Loucy (cell line): Measurements from ENCODE around the gene PAPOLB.

Experiments used
- EZH2phosphoT487 ChIP-seq: fragments of 200-600 bp; IDR thresholded peaks from 2 replicates; pipeline ENCODE4 v1.6.1; 2018; ENCODE audit warnings: antibody characterized with exemption, mild to moderate bottlenecking, moderate library complexity, borderline replicate concordance
- TF ChIP-seq, protein P1 (sequence below): fragments of 200-600 bp; sonication (generic); conservative IDR thresholded peaks from 2 replicates; pipeline ENCODE4 v1.5.1; 2014; ENCODE audit warnings: mild to moderate bottlenecking, antibody characterized with exemption, low read length

DNA sequence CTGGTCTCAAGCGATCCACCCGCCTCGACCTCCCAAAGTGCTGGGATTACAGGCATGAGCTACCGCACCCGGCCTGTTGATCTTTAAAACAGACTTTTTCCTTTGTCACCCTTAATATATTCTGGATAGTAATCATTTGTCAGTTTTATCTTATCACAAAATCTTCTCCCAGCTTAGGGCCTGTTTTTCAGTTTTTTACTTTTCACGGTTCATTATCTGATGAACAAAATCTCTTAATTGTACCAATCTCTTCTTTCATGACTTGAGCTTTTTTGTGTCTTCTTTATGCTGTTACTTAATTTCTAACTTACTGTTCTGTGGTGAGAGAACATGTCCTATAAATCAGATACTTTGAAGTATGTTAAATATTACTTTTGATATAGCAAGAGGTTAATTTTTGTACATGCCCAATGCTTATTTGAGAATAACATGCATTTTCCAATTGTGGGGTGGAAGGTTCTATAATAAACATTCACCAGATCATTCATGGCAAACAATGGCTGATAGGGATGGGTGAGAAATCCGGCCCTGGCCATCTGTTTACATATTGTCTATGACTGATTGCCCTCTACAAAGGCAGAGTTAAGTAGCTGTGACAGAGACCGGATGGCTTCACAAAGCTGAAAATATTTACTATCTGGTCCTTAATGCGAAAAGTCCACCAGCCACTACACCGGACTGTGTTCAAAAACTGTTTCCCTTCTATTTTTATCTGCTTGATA, 5.3 kb downstream of the PAPOLB start:
- TF ChIP-seq, protein P1, sequence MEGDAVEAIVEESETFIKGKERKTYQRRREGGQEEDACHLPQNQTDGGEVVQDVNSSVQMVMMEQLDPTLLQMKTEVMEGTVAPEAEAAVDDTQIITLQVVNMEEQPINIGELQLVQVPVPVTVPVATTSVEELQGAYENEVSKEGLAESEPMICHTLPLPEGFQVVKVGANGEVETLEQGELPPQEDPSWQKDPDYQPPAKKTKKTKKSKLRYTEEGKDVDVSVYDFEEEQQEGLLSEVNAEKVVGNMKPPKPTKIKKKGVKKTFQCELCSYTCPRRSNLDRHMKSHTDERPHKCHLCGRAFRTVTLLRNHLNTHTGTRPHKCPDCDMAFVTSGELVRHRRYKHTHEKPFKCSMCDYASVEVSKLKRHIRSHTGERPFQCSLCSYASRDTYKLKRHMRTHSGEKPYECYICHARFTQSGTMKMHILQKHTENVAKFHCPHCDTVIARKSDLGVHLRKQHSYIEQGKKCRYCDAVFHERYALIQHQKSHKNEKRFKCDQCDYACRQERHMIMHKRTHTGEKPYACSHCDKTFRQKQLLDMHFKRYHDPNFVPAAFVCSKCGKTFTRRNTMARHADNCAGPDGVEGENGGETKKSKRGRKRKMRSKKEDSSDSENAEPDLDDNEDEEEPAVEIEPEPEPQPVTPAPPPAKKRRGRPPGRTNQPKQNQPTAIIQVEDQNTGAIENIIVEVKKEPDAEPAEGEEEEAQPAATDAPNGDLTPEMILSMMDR: no peak
- no peak for TF ChIP-seq EZH2phosphoT487
